ENCODE data around the gene NLRP10.

Gene NLRP10

GRCh38 chr11:8006349-8006977, 41.2 kb upstream of the NLRP10 start:
- peak; percentile 87 for TF ChIP-seq CTCF (IDR thresholded peaks at IDR 0.05; ENCODE audit: low read depth, low read length)
- no peak overlapping the region for H3K4me3 ChIP-seq (ENCODE audit: low read depth, low read length)

GRCh38 chr11:8005556-8005955, 40.3 kb upstream of the NLRP10 start:
- Histone ChIP-seq H3K9me3 (no peaks in the 10 kb centered on the region), H3K27me3 (no peaks in the 10 kb centered on the region), H3K4me1 (no peaks in the 10 kb centered on the region), H3K36me3 (no peaks in the 10 kb centered on the region), H3K4me3 (ENCODE audit: low read depth, low read length) (no peak overlapping the region)
- DNase-seq, result no peak
- no peak for TF ChIP-seq CTCF (IDR thresholded peaks at IDR 0.05; ENCODE audit: low read depth, low read length)

More at GRCh38 chr11:8006349-8006977, 41.2 kb upstream of the NLRP10 start:
- no peaks in the 10 kb centered on the region for H3K36me3 ChIP-seq
- no peaks in the 10 kb centered on the region for H3K4me1 ChIP-seq
- peak; percentile 66 for DNase-seq
- H3K9me3 ChIP-seq, result no peaks in the 10 kb centered on the region
- H3K27me3 ChIP-seq, result no peaks in the 10 kb centered on the region

DNA sequence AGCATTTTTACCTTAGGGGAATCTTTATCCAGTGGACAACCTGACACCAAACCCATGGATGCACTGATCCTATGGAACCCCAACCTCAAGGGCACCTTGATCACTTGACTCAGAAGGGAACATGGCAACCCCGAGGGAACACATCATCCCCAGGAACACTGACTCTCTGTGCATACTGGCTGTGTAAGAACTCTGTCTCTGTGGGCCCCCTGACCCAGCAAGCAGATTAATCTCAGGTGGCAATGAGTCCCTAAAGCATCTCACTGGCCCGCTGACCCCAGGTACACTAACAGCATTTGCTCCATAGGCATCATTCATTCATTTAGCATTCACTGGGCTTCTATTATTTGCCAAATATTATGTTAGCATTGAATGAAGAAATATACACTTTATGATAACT, 38.8 kb upstream of the NLRP10 start:
- no peaks in the 10 kb centered on the region for H3K9me3 ChIP-seq
- no peaks in the 10 kb centered on the region for H3K27me3 ChIP-seq
- no peak for DNase-seq
- TF ChIP-seq CTCF (IDR thresholded peaks at IDR 0.05; ENCODE audit: low read depth, low read length), result no peak
- H3K4me3 ChIP-seq (ENCODE audit: low read depth, low read length), result no peak overlapping the region
- H3K4me1 ChIP-seq, result no peaks in the 10 kb centered on the region
- no peaks in the 10 kb centered on the region for H3K36me3 ChIP-seq

- no peak for TF ChIP-seq CTCF (IDR thresholded peaks at IDR 0.05; ENCODE audit: low read depth, low read length)
- no peak for DNase-seq
- H3K9me3 ChIP-seq, result no peaks in the 10 kb centered on the region
- H3K27me3 ChIP-seq, result no peaks in the 10 kb centered on the region
- H3K4me3 ChIP-seq (ENCODE audit: low read depth, low read length), result no peak overlapping the region
- H3K4me1 ChIP-seq, result no peaks in the 10 kb centered on the region
- H3K36me3 ChIP-seq, result no peaks in the 10 kb centered on the region; the same call in 1 of the 2 replicates
These were observed 37.9 kb upstream of the NLRP10 start for GRCh38 chr11:8003187-8003586.

DNA sequence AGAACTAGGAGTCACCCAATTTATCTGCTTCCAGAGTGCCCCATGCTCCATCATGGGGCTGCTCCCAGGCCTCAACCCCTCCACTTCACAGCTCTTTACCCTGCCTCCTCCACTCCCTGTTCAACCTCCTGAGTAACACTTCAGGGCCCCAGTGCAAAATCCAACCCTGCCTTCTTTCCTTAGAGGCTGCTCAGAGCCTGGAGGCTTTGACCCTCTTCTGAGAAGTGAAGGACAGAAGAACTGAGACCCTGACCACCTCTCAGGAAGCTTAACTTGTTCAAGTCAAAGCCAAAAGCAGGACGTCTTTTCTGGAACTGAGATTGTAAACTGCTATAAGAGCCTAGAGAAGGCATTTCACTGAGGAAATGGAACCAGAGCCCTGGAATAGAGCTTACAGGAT, 37.4 kb upstream of the NLRP10 start:
- Histone ChIP-seq H3K9me3 (no peaks in the 10 kb centered on the region), H3K4me1 (no peaks in the 10 kb centered on the region), H3K36me3 (no peaks in the 10 kb centered on the region; the same call in 1 of the 2 replicates), H3K4me3 (ENCODE audit: low read depth, low read length) (no peak overlapping the region), H3K27me3 (no peaks in the 10 kb centered on the region)
- no peak for DNase-seq
- TF ChIP-seq CTCF (IDR thresholded peaks at IDR 0.05; ENCODE audit: low read depth, low read length), result no peak

DNA sequence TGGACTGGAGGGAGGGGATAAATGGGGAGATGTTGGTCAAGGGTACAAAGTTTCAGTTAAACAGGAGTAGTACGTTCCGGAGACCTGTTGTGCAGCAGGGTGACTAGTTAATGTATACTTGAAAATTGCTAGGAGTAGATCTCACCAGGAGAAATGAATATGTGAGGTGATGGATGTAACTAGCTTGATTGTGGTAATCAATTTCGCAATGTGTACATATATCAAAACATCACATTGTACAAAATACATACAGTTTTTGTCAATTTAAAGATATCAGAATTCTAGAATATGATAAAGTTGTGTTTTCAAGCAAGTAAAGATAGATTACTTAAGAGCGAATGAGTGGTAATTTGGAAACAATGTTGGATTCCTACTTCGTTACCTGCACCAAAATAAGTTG, 35.1 kb upstream of the NLRP10 start:
- H3K9me3 ChIP-seq, result no peaks in the 10 kb centered on the region
- DNase-seq, result no peak
- H3K4me1 ChIP-seq, result no peaks in the 10 kb centered on the region
- no peak overlapping the region for H3K4me3 ChIP-seq (ENCODE audit: low read depth, low read length)
- TF ChIP-seq CTCF (IDR thresholded peaks at IDR 0.05; ENCODE audit: low read depth, low read length), result no peak
- H3K36me3 ChIP-seq, result peaks cover 15% of the 10 kb centered on the region
- no peaks in the 10 kb centered on the region for H3K27me3 ChIP-seq

Data from BE2C (cell line).